KMS-11 (cell line): ENCODE data around the gene AMH.
A peak's percentile ranks its signal among the peaks of the same experiment; 100 is the strongest.

Source experiments
- H2AFZ ChIP-seq: fragments of 200-600 bp; sonication (generic); 2 replicates; pipeline ENCODE4 v1.6.1; 2016; ENCODE audit warnings: antibody characterized with exemption, mixed run types, low read depth
- H3K27ac ChIP-seq: fragments of 200-600 bp; sonication (generic); 2 replicates; pipeline ENCODE4 v1.6.1; 2016; ENCODE audit warnings: mild to moderate bottlenecking, mixed run types
- H3K27me3 ChIP-seq: fragments of 200-600 bp; sonication (generic); 2 replicates; pipeline ENCODE4 v1.6.1; 2017; ENCODE audit warnings: mild to moderate bottlenecking, low read depth, mixed run types, moderate library complexity; ENCODE audit not compliant: insufficient read depth
- H3K36me3 ChIP-seq: fragments of 200-600 bp; sonication (generic); 2 replicates; pipeline ENCODE4 v1.6.1; 2017; ENCODE audit warnings: mild to moderate bottlenecking, mixed run types; ENCODE audit not compliant: insufficient read depth
- H3K4me1 ChIP-seq: fragments of 200-600 bp; sonication (generic); 2 replicates; pipeline ENCODE4 v1.6.1; 2016; ENCODE audit warnings: mild to moderate bottlenecking, low read depth, mixed run types; ENCODE audit not compliant: poor library complexity, severe bottlenecking
- H3K4me2 ChIP-seq: fragments of 200-600 bp; sonication (generic); 2 replicates; pipeline ENCODE4 v1.7.0; 2016; ENCODE audit warnings: mild to moderate bottlenecking, mixed run types
- H3K4me3 ChIP-seq: fragments of 200-600 bp; sonication (generic); IDR thresholded peaks from 2 replicates; pipeline ENCODE4 v1.6.1; 2017; ENCODE audit warnings: low read depth, low read length, mixed read lengths; ENCODE audit not compliant: insufficient read depth
- H3K79me2 ChIP-seq: fragments of 200-600 bp; sonication (generic); 2 replicates; pipeline ENCODE4 v1.6.1; 2016; ENCODE audit warnings: low read depth, mixed run types; ENCODE audit not compliant: insufficient read depth
- H3K9ac ChIP-seq: fragments of 200-600 bp; sonication (generic); 2 replicates; pipeline ENCODE4 v1.6.1; 2016; ENCODE audit warnings: mild to moderate bottlenecking, mixed run types
- H4K20me1 ChIP-seq: fragments of 200-600 bp; sonication (generic); 2 replicates; pipeline ENCODE4 v1.6.1; 2016; ENCODE audit warnings: mild to moderate bottlenecking, mixed run types; ENCODE audit not compliant: insufficient read depth
- CTCF ChIP-seq: fragments of 200-600 bp; sonication (generic); conservative IDR thresholded peaks from 2 replicates; pipeline ENCODE4 v1.6.1; 2017; ENCODE audit warnings: low read depth, mild to moderate bottlenecking, antibody characterized with exemption, low read length, moderate library complexity, mixed read lengths

Gene AMH

DNA sequence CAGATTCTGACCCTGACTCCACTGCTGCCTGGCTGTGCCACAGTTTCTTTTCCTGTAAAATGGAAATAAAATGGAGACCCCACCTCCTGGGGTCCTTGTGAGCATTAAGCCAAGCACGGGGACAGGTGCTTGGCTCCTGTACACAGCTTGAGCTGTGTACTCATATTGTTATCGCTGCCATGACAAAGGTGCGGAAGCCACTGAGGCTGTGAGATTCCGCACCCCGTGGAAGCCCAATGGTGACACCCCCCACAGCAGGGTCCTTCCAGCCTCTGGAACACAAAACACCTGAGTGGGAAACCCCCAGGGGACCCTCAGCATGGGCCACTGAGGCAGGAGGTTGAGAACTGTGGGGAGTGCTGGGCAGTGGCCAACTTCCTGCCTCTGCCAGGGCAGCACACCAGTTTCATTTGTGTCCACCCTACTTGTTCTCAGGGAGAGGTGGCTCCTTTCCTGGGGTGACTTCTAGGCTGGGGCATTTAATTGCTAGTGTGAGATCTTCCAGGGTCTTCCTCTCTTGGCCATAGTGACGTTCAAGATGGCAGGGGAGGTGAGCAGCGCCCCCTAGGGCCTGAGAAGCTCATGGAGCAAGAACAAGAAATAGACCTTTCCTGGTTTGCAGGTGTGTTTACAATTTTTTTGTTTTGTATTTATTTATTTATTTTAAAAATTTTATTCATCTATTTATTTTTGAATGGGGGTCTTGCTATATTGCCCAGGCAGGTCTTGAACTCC is 12.5 kb downstream of the AMH start:
- H3K79me2 ChIP-seq, result peaks cover 8% of the 10 kb centered on the region; the same call in 1 of the 2 replicates
- H4K20me1 ChIP-seq, result no peaks in the 10 kb centered on the region
- H3K9ac ChIP-seq, result no peak overlapping the region
- H3K4me1 ChIP-seq, result peaks cover 21% of the 10 kb centered on the region
- H2AFZ ChIP-seq, result no peak overlapping the region
- peak; percentile 75 for TF ChIP-seq CTCF
- no peak overlapping the region for H3K27ac ChIP-seq
- H3K27me3 ChIP-seq, result no peaks in the 10 kb centered on the region
- no peak overlapping the region for H3K4me3 ChIP-seq
- no peak overlapping the region for H3K4me2 ChIP-seq
- no peaks in the 10 kb centered on the region for H3K36me3 ChIP-seq

DNA sequence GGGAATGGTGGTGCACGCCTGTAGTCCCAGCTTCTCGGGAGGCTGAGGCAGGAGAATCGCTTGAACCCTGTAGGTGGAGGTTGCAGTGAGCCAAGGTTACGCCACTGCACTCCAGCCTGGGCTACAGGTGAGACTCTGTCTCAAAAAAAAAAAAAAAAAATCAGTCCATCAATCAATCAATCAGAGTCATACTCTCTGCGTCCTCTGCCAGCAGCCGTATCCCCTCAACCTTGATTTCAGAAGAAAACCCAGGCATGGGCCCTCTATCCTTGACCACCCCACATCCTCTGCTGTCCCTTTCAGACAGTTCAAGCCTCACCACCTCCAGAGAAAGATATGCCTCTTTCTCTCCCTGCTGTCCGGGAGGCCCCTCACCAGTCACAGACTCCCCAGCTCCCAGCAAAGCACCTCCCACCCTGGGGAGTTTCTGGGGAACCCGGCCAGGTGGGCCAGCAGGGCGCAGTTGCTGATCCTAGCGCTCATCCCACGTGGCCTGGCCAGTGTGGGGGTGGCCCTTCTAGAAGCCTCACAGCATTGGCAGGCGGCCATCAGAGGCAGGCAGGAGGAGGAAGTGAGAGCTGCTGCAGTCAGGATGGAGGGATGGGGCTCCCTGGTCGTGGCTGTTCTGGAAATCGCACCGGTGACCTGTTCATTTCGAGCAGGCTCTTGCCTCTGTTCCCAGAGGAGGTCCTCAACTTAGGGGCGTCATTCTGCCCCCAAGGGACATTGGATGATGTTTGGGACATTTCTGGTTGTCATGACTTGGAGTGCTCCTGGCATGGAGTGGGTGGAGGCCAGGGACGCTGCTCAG is 17.3 kb downstream of the AMH start:
- H3K27ac ChIP-seq, result no peak overlapping the region
- TF ChIP-seq CTCF, result no peak
- H3K4me3 ChIP-seq, result no peak overlapping the region
- H3K79me2 ChIP-seq, result peaks cover 19% of the 10 kb centered on the region
- H3K4me1 ChIP-seq, result peaks cover 17% of the 10 kb centered on the region
- H4K20me1 ChIP-seq, result peaks cover 3% of the 10 kb centered on the region; the same call in 1 of the 2 replicates
- H2AFZ ChIP-seq, result peak overlapping the region; percentile 30; the same call in 1 of the 2 replicates
- no peaks in the 10 kb centered on the region for H3K36me3 ChIP-seq
- H3K9ac ChIP-seq, result no peak overlapping the region
- 0 out of 2 replicates have a peak overlapping the region, but pooled peaks have one; percentile 29 for H3K4me2 ChIP-seq
- H3K27me3 ChIP-seq, result no peaks in the 10 kb centered on the region

DNA sequence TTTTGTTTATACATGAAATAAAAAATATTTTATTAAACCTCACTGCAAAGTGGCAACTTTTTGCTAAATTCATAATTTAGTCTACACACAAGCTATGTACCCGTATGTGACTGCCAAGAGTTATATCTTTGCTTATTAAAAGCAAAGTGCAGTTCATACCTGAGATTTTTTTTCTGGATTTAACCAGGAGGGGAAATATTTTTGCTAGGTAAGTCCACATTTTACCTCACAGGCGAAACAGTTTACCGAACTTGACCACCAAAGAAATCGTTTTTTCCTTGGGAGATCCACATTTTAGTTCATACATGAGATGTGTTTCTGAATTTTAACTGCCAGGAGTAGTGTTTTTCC is 19.3 kb downstream of the AMH start:
- Histone ChIP-seq H3K79me2 (peaks cover 39% of the 10 kb centered on the region), H3K27ac (no peak overlapping the region), H3K4me1 (peaks cover 21% of the 10 kb centered on the region), H3K27me3 (no peaks in the 10 kb centered on the region), H3K4me3 (no peak overlapping the region), H2AFZ (peak overlapping the region; percentile 82), H4K20me1 (peaks cover 7% of the 10 kb centered on the region; the same call in 1 of the 2 replicates), H3K9ac (peak overlapping the region; percentile 55; the same call in 1 of the 2 replicates), H3K4me2 (peak overlapping the region; percentile 68; the same call in 1 of the 2 replicates), H3K36me3 (peaks cover 3% of the 10 kb centered on the region; the same call in 1 of the 2 replicates)
- no peak for TF ChIP-seq CTCF

- Histone ChIP-seq H3K4me3 (no peak overlapping the region), H3K4me1 (peaks cover 21% of the 10 kb centered on the region), H3K4me2 (peak overlapping the region; percentile 68; the same call in 1 of the 2 replicates), H2AFZ (peak overlapping the region; percentile 82), H4K20me1 (peaks cover 7% of the 10 kb centered on the region; the same call in 1 of the 2 replicates), H3K27me3 (no peaks in the 10 kb centered on the region), H3K9ac (peak overlapping the region; percentile 55; the same call in 1 of the 2 replicates), H3K79me2 (peaks cover 43% of the 10 kb centered on the region), H3K36me3 (peaks cover 3% of the 10 kb centered on the region; the same call in 1 of the 2 replicates), H3K27ac (no peak overlapping the region)
- TF ChIP-seq CTCF, result no peak
Measured at GRCh38 chr19:2268861-2269243, 19.7 kb downstream of the AMH start.
